ENCODE data around the gene SMTNL2.
"Not testable (repeated sequence)": the region's sequence is repeated elsewhere in the genome, so short reads cannot be mapped to it uniquely, and the experiment has no call there.

Gene SMTNL2

DNA sequence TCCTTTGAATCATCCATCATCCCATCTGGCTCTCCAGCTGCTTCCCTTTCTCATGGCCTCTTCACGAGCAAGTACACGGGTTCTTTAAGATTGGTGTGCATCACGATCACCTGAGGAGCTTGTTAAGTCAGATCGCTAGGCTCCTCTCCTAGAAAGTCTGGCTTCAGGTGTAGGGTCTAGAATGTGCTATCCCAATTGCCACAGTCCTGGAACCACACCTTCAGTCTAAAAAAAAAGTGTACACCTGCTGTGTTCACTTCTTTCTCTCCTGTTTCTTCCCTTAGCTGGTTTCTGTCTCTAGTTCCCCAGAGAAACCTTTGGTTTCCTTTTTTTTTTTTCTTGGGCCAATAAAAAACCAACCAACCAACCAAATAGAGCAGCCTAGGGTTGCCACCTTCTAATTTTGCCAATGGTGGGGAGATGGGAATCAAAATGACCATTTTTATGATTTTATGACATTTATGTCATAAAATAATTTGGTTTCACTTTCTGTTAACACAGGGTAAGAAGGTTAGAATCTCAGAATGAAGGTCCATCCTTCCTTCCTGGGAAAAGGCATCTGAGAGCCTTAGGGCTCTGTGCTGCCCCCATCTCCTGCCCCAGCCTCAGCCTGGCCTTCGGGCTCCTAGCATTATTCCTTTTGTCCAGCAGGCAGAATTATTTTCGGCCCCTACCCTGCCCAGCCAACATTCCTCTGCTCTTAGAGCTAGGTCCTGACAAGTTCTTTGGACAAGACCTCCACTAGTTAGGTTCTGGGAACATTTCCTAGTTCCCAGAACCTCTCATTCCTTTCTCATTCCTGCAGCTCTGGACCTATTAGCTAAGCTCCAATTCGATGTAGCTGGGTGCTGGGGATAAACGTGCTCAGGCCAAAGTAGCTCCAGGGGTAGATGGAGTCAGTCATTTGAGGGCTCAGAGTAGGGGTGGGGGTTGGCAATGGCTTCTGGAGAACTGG lies 22.0 kb upstream of the SMTNL2 start:
- no peak for DNase-seq

DNA sequence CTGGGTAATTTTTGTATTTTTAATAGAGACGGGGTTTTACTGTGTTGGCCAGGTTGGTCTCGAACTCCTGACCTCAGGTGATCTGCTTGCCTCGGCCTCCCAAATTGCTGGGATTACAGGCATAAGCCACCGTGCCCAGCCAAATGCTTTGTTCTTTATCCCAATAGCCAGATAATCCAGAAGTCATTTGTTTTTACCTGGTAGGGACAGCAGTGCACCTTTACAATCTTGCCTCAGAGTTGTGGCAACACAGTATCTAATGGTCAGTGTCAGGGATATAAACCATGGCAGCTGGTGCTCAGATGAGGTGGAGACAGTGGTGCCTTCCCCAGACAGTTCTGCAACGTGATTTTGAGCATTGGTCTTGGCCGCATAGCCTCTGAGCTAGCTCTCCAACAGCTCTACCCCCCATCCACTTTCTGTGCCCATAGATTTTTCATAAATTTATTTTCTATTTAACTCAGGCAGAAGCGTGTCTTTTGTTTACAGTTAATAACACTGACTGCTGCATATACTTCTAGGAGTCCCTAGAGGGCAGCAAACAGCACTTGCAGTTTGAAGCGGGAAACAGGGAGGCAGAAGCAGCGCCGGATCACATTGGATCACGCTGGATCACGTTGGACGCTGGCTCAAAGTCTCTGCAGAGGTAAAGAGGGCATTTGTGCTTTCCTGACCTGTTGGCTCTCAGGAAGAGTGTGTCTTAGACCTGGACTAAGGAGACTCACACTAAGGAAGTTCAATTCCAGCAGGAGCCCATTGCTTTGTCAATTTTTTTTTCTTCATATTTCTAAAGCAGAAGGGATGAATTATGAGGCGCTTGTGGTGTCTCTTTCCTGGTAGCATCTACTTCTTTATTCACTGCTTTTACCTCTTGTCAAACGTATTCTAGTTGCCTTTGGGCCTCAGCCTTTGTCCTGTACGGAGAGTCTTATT lies 18.9 kb upstream of the SMTNL2 start:
- no peak for DNase-seq

DNA sequence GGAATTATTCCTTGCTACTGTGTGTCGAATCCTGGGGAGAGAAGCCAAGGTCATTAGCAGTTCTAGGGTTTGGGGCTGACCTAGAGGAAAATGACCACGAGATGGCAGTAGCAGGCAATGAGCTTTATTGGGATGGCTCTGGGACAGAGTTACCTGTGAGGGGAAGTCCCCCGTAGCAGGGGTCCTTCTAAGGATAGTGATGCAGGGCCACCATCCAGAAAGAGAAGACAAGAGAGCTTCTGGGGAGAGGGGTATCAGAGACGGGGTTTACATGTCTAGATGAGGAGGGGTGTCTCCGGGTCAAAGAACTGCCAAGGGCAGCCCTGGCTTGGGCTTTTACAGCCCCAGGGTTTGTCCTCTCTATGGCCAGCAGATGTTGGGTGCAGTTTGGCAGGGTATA lies 17.5 kb upstream of the SMTNL2 start:
- no peak for DNase-seq

DNA sequence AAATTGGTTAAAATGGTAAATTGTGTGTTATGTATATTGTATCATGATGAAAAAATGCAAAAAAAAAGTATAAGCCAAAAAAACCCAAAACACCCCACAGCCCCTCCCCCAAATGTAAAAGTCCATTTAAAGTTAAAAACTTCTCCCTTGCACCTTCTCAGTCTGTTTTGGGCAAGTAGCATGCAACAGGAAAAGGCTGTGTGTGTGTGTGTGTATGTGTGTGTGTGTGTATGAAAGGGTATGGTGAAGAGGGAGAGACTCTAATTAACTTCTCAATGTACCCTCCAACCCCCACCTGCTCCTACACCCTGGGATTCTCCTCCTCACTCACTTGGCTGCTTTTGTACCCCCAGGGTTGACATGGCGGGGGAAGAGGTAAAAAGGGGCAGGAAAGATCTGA lies 14.7 kb upstream of the SMTNL2 start:
- DNase-seq = no peak

DNA sequence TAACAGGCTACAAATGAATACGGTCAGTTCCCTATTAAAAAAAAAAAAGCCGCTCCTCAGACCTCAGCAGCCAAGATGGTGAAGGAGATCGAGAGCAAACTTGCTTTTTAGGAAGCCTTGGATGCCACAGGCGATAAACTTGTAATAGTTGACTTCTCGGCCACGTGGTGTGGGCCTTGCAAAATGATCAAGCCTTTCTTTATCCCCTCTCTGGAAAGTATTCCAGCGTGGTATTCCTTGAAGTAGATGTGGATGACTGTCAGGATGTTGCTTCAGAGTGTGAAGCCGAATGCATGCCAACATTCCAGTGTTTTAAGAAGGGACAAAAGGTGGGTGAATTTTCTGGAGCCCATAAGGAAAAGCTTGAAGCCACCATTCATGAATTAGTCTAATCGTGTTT lies 12.2 kb upstream of the SMTNL2 start:
- no peak for DNase-seq

- no peak for DNase-seq
Measured at GRCh38 chr17:4573115-4573514, 11.2 kb upstream of the SMTNL2 start.

DNA sequence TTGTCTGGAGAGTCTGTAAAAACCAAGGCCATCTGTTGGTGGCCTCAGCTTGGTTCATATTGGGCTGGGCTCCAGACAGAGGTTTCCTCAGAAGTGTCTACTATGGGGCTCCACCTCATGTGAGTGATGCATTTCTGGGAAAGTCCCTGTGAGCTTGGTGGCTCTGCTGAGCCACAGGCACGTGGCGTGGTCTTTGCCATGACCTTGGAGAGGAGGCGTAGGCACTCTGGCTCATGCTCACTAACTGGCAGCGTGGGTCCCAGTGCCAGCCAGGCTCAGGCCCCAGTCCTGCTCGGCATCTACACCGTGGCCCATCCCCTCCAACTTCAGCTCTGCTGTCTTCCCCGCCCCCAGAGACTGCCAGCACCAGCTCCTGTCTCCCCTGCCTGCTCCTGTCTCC lies 10.7 kb upstream of the SMTNL2 start:
- peak; percentile 31 for DNase-seq

- DNase-seq = no peak
Measured at GRCh38 chr17:4574448-4575045, 9.8 kb upstream of the SMTNL2 start.

DNA sequence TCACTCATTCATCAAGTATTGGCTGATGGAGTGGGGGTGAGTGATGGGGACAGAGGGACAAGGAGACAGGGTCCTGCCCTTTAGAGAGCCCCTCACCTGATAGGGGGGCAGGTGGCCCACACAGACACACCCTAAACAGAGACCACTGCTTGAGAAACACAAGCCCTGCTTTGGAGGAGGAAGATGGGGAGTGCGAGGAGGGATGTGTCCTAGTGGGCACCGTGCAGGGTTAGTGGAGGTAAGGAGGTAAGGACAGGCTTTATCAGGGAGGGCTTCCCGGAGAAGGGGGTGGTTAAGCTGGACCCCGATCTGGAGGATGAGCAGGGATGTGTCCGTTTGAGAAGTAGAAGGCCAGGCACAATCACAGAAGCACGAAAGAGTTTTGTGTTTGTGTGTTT lies 8.2 kb upstream of the SMTNL2 start:
- no peak for DNase-seq

DNA sequence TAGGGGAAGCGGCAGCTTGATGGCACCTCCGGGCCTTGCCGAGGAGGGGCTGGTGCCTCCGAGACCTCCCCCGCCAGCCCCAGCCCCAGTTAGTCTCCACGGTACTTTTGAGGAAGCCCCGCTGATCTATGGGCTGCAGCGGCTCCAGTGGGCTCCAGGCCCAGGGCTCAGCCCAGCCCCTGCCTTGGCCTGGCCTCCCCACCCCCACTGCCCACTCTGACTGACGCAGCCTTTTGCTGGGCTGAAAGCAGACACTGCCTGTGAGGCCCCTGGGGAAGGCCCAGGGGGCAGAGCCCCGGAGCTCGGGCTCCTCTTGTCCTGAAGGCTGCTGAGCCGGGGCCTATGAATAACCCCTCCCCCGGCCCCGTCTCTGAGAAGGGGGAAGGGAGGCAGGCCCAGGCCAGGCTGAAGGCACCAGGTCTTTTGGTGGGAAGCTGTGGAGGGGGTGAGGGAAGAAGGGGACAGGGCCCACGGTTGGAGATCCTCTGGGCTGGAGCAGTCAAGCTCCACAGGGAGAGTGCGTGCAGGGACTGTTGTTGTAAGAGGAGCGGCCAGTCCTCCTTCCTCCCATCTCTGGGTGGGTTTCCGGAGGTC lies 7.5 kb upstream of the SMTNL2 start:
- no peak for DNase-seq

GRCh38 chr17:4577386-4577993 lies 6.8 kb upstream of the SMTNL2 start:
- no peak for DNase-seq

- DNase-seq = not testable (repeated sequence)
Measured at GRCh38 chr17:4578349-4578748, 6.0 kb upstream of the SMTNL2 start.

GRCh38 chr17:4579678-4580077 lies 4.7 kb upstream of the SMTNL2 start:
- no peak for DNase-seq

DNA sequence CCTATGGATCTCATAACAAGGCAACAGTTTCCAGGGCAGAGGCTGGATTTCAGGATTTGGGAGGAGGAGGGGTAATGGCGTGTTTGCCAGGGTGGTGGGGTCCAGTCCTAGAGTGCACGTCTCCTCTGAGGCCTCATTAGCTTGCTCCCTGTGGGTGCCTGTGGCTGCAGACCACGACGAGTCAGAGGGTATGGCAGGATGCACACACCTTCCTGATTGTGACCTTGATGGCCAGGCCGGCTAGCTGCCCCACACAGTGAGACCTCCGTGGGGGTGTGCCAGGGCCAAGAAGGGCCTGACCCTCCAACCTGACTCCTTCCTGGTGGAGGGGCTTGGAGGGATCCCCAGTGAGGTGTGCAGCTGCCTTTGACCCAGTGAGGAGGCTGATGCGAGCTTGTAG lies 4.0 kb upstream of the SMTNL2 start:
- DNase-seq = no peak

- no peak for DNase-seq
Measured at GRCh38 chr17:4582101-4582501, 2.2 kb upstream of the SMTNL2 start.

DNA sequence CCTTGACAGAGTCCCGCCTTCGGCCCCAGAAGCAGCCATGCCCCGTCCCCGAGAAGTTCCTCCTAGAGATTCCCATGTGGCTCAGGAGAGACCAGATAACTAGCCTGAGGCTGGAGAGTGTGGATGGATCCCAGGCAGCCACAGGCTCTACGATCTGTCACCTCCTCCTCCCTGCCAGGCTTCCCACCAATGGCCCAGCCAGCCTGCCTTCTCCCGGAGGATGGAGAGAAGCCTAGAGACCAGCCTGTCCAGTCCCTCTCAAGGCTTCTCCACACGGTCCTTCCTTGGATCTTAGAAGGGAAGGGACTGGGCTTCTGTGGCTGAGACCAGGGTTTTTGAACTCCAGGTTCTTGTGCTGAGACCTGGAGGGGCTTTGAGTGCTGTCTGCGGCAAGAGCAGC lies 1.6 kb upstream of the SMTNL2 start:
- DNase-seq = no peak

GRCh38 chr17:4583206-4583605 lies 1.1 kb upstream of the SMTNL2 start:
- no peak for DNase-seq

GRCh38 chr17:4583782-4584100 lies 588 bp upstream of the SMTNL2 start:
- no peak for DNase-seq

DNA sequence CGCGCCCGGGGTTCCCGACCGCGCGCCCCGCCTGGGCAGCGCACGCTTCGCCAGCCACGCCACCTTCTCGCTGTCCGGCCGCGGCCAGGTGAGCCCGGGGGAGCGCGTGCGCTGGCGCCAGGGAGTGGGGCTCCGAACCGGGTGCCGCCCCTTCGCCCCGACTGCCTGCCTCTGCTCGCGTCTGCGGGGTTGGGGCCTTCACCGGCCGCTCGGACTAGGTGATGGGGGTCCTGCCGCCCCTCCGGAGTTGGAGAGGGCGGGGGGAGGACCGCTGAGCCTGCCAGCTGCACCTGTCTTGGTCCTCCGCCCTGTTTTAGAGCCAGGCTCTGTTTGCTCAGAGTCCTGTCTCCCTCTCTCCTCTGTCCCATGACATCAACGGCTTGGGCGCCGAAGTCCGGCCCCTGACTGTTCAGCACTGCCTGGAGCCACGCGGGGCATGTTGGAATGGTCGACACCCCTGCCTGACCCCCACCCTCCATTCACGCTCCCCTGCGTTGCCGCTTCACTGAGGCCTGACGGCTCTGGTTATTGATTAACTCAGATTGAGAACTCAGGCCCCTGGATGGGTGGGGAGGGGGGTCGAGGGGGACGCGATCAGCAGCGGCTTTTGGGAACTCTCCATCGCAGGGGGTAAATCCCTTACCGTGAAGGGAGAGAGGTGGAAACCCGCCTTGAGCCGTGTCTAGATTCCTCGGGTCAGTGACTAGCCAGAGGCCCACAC lies 748 bp downstream of the SMTNL2 start:
- DNase-seq = no peak

GRCh38 chr17:4585638-4585994 lies 1.3 kb downstream of the SMTNL2 start:
- DNase-seq = no peak

- DNase-seq = no peak
Measured at GRCh38 chr17:4586043-4586442, 1.7 kb downstream of the SMTNL2 start.

- no peak for DNase-seq
Measured at GRCh38 chr17:4587195-4587594, 2.9 kb downstream of the SMTNL2 start.
